HG02571 (cell line): Measurements from ENCODE around the gene HDDC2.
"Not testable (repeated sequence)": the region's sequence is repeated elsewhere in the genome, so short reads cannot be mapped to it uniquely, and the experiment has no call there.

Experiments
- ATAC-seq: cut with Tn5 transposase; IDR thresholded peaks from one replicate; pipeline ENCODE4 v1.9.1; 2021; ENCODE audit warnings: mild to moderate bottlenecking, moderate library complexity; ENCODE audit not compliant: unreplicated experiment

The HDDC2 gene

DNA sequence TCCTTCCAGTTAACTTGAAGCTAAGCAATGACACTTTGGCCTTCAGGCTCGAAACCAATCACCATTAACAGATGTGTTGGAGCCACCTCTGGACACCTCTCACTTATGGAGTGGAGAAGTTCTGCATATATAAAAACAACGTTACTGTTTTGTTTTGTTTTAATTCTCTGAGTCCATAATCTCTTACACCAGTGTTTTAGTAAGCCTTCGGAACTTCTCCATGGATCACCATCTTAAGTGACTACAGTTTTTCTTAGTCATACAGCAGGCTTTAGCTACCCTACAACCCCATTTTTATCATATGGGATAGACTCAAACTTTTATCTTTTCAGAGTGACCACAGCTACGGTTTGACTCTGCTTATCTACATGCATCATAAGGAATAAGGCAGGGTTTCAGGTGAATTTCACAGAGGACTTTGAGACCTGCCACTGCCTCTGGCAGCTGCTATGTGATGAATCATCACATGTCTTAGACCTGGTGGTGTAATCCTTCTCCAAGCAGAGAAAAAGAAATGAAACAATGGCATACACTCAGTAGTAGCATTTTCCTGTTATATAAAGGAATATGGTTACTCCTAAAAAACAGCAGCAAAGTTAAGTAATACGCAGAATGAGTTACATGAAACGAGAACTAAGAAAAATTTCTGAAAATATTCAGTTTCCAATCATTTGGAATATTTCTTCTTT is 5.5 kb upstream of the HDDC2 start:
- ATAC-seq, result no peak

DNA sequence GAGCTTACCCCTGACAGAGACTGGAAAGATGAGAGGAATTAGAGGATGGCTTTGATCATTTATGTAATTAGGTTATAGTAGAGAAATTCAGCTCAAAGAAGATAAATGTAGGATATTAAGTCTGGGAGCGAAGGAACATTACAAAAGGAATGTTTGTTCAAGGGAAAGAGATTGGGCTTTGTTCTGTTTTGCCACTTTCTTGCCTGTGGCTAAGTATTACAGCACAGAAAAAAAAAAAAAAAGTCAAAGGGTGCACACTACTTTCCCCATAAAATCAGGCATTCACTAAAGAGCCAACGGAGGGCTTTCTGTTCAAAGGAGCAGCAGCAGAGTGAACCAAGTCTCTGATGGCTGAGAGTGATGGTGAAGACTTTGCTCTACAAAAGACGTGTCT is 5.0 kb upstream of the HDDC2 start:
- no peak for ATAC-seq

DNA sequence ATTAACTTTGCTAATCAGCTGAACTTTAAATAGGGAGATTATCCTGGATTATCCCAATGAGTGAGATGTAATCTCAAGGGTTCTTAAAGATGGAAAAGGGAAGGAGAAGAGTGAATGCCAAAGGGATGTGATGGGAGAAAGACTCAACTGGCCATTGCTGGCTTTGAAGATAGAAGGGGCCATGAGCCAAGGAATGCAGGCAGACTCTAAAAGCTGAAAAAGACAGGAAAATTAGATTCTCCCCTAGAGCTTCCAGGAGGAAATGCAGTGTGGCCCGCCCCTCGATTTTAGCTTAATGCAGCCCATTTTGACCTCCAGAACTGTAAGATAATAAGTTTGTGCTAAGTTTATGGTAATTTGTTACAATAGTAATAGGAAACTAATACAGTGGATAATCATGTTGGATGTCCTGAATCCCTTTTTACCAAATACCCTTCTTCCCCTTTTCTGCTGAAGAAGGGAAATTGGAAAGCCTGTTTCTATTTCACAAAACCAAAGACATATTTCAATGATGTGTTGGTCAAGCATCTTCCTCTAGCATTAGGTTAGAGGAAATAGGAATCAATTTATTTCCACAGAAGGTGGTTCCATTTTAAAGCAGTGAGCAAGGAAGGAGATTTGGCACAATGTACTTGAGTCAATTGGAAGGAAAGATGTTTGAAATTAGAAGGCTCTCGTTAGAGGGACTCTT is 3.3 kb upstream of the HDDC2 start:
- ATAC-seq, result no peak

- no peak for ATAC-seq
Observed at GRCh38 chr6:125303512-125303854, 1.7 kb upstream of the HDDC2 start.

- no peak for ATAC-seq
Observed at GRCh38 chr6:125302840-125303511, 1.2 kb upstream of the HDDC2 start.

GRCh38 chr6:125300992-125301434 is 754 bp downstream of the HDDC2 start:
- no peak for ATAC-seq

GRCh38 chr6:125299257-125299656 is 2.5 kb downstream of the HDDC2 start:
- ATAC-seq, result no peak

DNA sequence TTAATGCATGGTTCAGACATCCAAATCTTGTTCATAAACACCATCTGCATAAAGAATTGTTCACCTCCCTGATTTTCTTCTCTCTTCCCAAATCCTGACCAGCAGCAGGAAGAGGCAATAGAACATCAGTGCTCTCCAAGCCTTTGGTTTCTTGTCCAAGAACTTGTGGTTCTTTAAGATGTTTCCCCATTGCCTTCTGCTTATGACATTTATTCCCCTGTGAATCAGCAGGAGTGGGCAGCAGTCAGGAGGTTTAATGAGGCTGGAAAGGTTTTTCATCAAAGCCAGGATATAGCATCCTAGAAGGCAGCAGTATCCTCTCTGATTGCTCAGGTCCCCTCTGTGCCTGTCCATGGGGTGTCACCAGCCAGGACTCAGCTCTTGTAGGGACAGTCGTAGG is 5.3 kb downstream of the HDDC2 start:
- ATAC-seq, result no peak

- ATAC-seq, result no peak
Observed at GRCh38 chr6:125294925-125295324, 6.8 kb downstream of the HDDC2 start.

DNA sequence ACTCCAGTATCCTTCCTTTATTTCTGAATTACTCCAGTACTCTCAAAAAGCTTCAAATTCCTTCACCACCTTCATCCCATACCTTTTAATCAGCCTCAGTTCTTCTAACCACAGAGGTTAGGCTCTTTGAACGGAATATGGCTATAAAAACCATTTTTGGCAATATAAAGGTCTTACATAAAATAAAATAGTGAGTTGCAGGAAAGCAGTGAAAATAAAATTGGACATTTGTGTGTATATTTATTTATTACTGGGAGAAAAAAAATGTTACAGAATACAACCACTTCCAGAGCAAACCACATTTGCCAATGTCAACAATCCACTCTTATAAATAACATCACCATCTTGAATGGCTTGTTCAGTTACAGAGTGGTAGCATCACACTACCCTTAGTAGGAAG is 7.7 kb downstream of the HDDC2 start:
- no peak for ATAC-seq

GRCh38 chr6:125293587-125293986 is 8.2 kb downstream of the HDDC2 start:
- no peak for ATAC-seq

DNA sequence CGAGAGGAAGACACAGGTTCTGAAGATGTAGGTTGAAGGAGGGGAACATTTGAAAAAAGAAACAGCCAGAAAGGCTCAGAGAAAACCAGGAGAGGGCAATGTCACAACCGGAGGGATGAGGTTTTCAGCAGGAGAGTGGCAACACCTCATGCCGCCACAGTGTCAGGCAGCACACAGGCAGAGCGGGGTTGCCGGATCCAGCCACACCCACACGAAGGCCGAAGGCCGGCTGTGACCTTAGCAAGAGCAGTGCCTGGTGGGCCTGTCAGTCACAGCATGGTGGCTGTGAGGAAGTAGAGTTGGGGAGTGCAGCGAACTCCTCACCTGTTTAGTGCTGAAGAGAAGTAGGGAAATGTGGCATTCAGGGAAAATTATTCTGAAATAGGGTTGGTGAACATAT is 14.0 kb downstream of the HDDC2 start:
- ATAC-seq, result no peak

DNA sequence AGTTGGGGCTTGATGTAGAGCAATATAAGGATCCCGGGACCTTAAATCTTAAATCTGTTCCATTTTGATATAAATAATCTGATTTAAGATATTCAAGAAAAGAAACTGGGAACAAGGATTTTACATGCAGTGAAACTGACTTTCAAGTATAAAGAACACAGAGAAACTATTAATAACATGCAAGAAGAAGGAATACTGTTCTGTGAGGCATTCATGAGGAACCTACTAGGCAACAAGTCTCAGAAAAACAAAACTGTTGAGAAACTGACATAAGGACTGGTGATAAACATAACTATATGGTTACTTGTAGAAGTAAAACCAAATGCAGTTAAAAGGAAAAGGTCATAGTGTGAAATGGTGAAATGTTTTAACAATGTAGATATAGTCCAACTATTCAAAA is 15.8 kb downstream of the HDDC2 start:
- ATAC-seq, result no peak

GRCh38 chr6:125285353-125285752 is 16.4 kb downstream of the HDDC2 start:
- no peak for ATAC-seq

DNA sequence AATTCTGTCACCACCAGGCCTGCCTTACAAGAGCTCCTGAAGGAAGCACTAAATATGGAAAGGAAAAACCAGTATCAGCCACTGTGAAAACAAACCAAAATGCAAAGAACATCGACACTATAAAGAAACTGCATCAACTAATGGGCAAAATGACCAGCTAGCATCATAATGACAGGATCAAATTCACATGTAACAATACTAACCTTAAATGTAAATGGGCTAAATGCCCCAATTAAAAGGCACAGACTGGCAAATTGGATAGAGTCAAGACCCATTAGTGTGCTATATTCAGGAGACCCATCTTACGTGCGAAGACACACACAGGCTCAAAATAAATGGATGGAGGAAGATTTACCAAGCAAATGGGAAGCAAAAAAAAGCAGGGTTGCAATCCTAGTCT is 19.3 kb downstream of the HDDC2 start:
- not testable (repeated sequence) for ATAC-seq

GRCh38 chr6:125280370-125281035 is 21.3 kb downstream of the HDDC2 start:
- not testable (repeated sequence) for ATAC-seq

- no peak for ATAC-seq
Observed at GRCh38 chr6:125279961-125280360, 21.8 kb downstream of the HDDC2 start.

- no peak for ATAC-seq
Observed at GRCh38 chr6:125277838-125278237, 23.9 kb downstream of the HDDC2 start.

DNA sequence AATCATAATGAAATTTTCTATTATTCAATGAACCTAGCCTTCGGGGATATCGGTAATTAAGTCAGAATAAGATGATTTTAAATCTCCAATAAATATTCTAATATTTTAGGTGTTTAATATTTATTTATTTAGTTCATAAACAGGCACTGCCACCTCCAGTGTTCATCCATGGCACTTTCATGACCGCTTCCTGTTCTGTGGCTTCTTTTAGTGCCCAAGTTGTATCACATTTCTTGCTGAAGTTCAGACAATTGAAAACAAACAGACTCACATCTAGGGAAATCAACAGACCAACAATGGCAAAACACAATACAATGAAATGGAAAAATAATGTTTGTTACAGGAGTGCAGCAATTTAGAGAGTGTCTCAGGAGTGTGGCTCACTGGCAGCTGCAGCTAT is 26.0 kb downstream of the HDDC2 start:
- ATAC-seq, result no peak

DNA sequence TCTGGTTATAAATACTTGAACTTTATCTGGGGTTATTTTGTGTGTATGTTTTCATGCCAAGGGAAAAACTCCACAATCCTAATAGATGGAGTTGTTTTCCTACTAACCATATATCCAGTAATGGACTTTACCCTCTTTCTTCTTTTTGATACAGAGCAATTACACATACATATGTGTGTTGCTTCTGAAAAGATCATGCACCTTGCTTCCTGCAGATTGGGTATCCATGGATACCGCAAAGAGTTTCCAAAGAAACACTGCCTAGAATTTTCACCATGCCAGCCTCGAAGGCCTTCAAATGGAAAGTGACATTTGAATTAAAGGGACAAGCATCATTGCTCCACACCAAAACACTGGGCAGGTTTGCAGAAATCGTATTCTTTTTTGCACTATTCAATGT is 26.8 kb downstream of the HDDC2 start:
- ATAC-seq, result no peak

DNA sequence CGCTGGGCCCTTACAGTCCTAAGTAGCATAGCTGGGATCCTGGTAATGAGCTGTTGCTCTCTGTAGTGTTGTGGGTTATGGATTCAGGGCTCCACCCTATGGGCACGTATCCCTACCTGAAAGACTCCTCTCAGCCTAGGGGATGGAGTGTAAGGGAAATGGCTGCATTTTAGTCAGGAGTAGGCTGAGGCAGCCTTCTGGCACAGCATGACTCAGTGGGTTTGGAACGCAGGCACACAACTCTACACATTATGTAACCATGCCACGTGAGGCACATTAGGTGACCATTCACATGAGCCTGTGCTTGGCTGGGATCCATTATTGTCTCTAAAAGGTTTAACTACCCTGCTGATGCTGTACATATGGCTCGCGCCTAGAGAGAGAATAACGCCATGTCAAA is 27.8 kb downstream of the HDDC2 start:
- ATAC-seq, result no peak

- ATAC-seq, result no peak
Observed at GRCh38 chr6:125273251-125273650, 28.5 kb downstream of the HDDC2 start.
